CD4-positive, CD25-positive, alpha-beta regulatory T cell (primary cell): ENCODE measurements around the gene DMGDH. TPM values are rescaled to one million over a fixed set of nuclear protein-coding genes. Genes with fewer than 3 reads are reported as not detected.
A peak's percentile ranks its signal among the peaks of the same experiment; 100 is the strongest.

Source experiments
- ATAC-seq, 2 donors: fragments of 150-1000 bp; cut with Tn5 transposase; one replicate each; pipeline ENCODE4 v1.10.0; 2021; ENCODE audit warnings: low read depth in 2 of 2, moderate number of reproducible peaks in 2 of 2, moderate library complexity in 1 of 2
- DNase-seq, 3 donors: peaks; one replicate each; pipeline versions ENCODE4 v3.0.0 to v3.0.0-alpha.2; 2012 to 2022; ENCODE audit warnings: mixed read lengths in 1 of 3
- H3K27ac ChIP-seq: one replicate; pipeline ENCODE4 v1.7.0; 2013; ENCODE audit warnings: mild to moderate bottlenecking, low read length; ENCODE audit not compliant: insufficient read depth, poor library complexity, severe bottlenecking
- H3K27me3 ChIP-seq: one replicate; pipeline ENCODE4 v1.7.0; 2013; ENCODE audit warnings: low read length; ENCODE audit not compliant: control insufficient read depth, insufficient read depth
- H3K36me3 ChIP-seq: one replicate; pipeline ENCODE4 v1.7.0; 2013; ENCODE audit warnings: mild to moderate bottlenecking, low read length, moderate library complexity; ENCODE audit not compliant: control insufficient read depth, insufficient read depth
- H3K4me1 ChIP-seq: 2 replicates; pipeline ENCODE4 v1.7.0; 2013; ENCODE audit warnings: mild to moderate bottlenecking, low read length; ENCODE audit not compliant: insufficient read depth, control insufficient read depth, poor library complexity, severe bottlenecking
- H3K4me3 ChIP-seq: one replicate; pipeline ENCODE4 v1.7.0; 2013; ENCODE audit warnings: low read depth, mild to moderate bottlenecking, low read length, moderate library complexity
- H3K9me3 ChIP-seq, 2 experiments: 1 replicate in 1 of 2; 2 replicates in 1 of 2; pipeline ENCODE4 v1.7.0; 2013; ENCODE audit warnings: low read length in 2 of 2, mild to moderate bottlenecking in 1 of 2, moderate library complexity in 1 of 2; ENCODE audit not compliant: control insufficient read depth in 2 of 2
- H3K27ac Mint-ChIP-seq, 3 donors: one replicate each; pipeline ENCODE4 v1.8.0; 2020 to 2022; ENCODE audit warnings: mild to moderate bottlenecking in 3 of 3, mixed read lengths in 3 of 3, moderate library complexity in 2 of 3
- H3K27me3 Mint-ChIP-seq: one replicate; pipeline ENCODE4 v1.8.0; 2022; ENCODE audit warnings: mild to moderate bottlenecking, mixed read lengths
- H3K36me3 Mint-ChIP-seq: one replicate; pipeline ENCODE4 v1.8.0; 2020; ENCODE audit warnings: mixed read lengths
- H3K4me1 Mint-ChIP-seq, 4 donors: one replicate each; pipeline ENCODE4 v1.8.0; 2020 to 2022; ENCODE audit warnings: mixed read lengths in 4 of 4, mild to moderate bottlenecking in 1 of 4
- H3K4me3 Mint-ChIP-seq, 4 donors: one replicate each; pipeline ENCODE4 v1.8.0; 2020 to 2022; ENCODE audit warnings: mild to moderate bottlenecking in 4 of 4, mixed read lengths in 4 of 4, moderate library complexity in 3 of 4
- H3K9me3 Mint-ChIP-seq, 7 donors: one replicate each; pipeline ENCODE4 v1.8.0; 2020 to 2022; ENCODE audit warnings: mixed read lengths in 7 of 7, mild to moderate bottlenecking in 3 of 7, moderate library complexity in 2 of 7
- polyA plus RNA-seq, 4 donors: library from polyadenylated mRNA; unstranded; fragments of 300-500 nt; fragmentation: Illumina TruSeq; gene quantifications; one replicate each; pipeline ENCODE4 v1.2.3, GENCODE V29; 2021
- total RNA-seq: library from RNA; stranded (reverse); gene quantifications from one replicate; pipeline ENCODE4 v1.2.3, GENCODE V29; 2022

The DMGDH gene
- total and polyA plus RNA-seq, 5 donors from 2014 or later: 0.33 to 1.8 (median 0.80) TPM

- peaks cover 0 to 11% (median 4%) of the 10 kb centered on the region in 4 donors for H3K4me1 Mint-ChIP-seq
- no peak overlapping the region for H3K4me3 Mint-ChIP-seq
- no peak overlapping the region for H3K27ac ChIP-seq
- H3K27me3 Mint-ChIP-seq: no peaks in the 10 kb centered on the region
- H3K4me3 ChIP-seq: no peak overlapping the region
- H3K4me1 ChIP-seq: no peaks in the 10 kb centered on the region
- H3K9me3 Mint-ChIP-seq: no peaks in the 10 kb centered on the region
- no peaks in the 10 kb centered on the region for H3K9me3 ChIP-seq
- H3K36me3 Mint-ChIP-seq: peaks cover 13% of the 10 kb centered on the region
- no peak for DNase-seq
- H3K36me3 ChIP-seq: no peaks in the 10 kb centered on the region
- H3K27ac Mint-ChIP-seq: no peak overlapping the region
- no peaks in the 10 kb centered on the region for H3K27me3 ChIP-seq
- ATAC-seq: no peak
Measured at GRCh38 chr5:78971998-78972397, 97.5 kb downstream of the DMGDH start.

GRCh38 chr5:78968781-78969180 lies 100.7 kb downstream of the DMGDH start:
- Histone ChIP-seq H3K4me1 (no peaks in the 10 kb centered on the region), H3K9me3 (no peaks in the 10 kb centered on the region), H3K36me3 (no peaks in the 10 kb centered on the region), H3K27me3 (no peaks in the 10 kb centered on the region), H3K27ac (no peak overlapping the region), H3K4me3 (no peak overlapping the region)
- ATAC-seq (no peak), DNase-seq (no peak)
- H3K9me3 Mint-ChIP-seq: no peaks in the 10 kb centered on the region
- no peak overlapping the region for H3K4me3 Mint-ChIP-seq
- H3K36me3 Mint-ChIP-seq: peaks cover 25% of the 10 kb centered on the region
- no peaks in the 10 kb centered on the region for H3K27me3 Mint-ChIP-seq
- H3K4me1 Mint-ChIP-seq: peaks cover 0 to 1% (median 0%) of the 10 kb centered on the region in 4 donors
- H3K27ac Mint-ChIP-seq: peak overlapping the region in 1 of 3 donors; percentile 55

GRCh38 chr5:78964889-78965288 lies 104.6 kb downstream of the DMGDH start:
- H3K4me1 ChIP-seq: no peaks in the 10 kb centered on the region
- peaks cover 37% of the 10 kb centered on the region for H3K36me3 Mint-ChIP-seq

GRCh38 chr5:78961743-78962142 lies 107.7 kb downstream of the DMGDH start:
- Mint-ChIP-seq H3K4me1 (no peaks in the 10 kb centered on the region), H3K27me3 (no peaks in the 10 kb centered on the region), H3K27ac (no peak overlapping the region), H3K9me3 (no peaks in the 10 kb centered on the region), H3K4me3 (no peak overlapping the region), H3K36me3 (peaks cover 24% of the 10 kb centered on the region)
- Histone ChIP-seq H3K27me3 (no peaks in the 10 kb centered on the region), H3K27ac (no peak overlapping the region), H3K9me3 (no peaks in the 10 kb centered on the region), H3K4me1 (no peaks in the 10 kb centered on the region), H3K36me3 (peaks cover 16% of the 10 kb centered on the region), H3K4me3 (no peak overlapping the region)
- no peak for DNase-seq
- no peak for ATAC-seq

More at GRCh38 chr5:78964889-78965288, 104.6 kb downstream of the DMGDH start:
- no peaks in the 10 kb centered on the region for H3K9me3 ChIP-seq
- DNase-seq: peak in 1 of 3 donors; percentile 30
- no peak overlapping the region for H3K4me3 Mint-ChIP-seq
- H3K27me3 Mint-ChIP-seq: no peaks in the 10 kb centered on the region
- H3K27ac ChIP-seq: no peak overlapping the region
- ATAC-seq: no peak
- H3K4me1 Mint-ChIP-seq: no peaks in the 10 kb centered on the region
- no peaks in the 10 kb centered on the region for H3K9me3 Mint-ChIP-seq
- H3K27me3 ChIP-seq: no peaks in the 10 kb centered on the region
- no peak overlapping the region for H3K27ac Mint-ChIP-seq
- peaks cover 16% of the 10 kb centered on the region for H3K36me3 ChIP-seq
- no peak overlapping the region for H3K4me3 ChIP-seq

- H3K27ac Mint-ChIP-seq: no peak overlapping the region
- Histone ChIP-seq H3K9me3 (no peaks in the 10 kb centered on the region), H3K4me3 (no peak overlapping the region), H3K36me3 (peaks cover 17% of the 10 kb centered on the region), H3K4me1 (no peaks in the 10 kb centered on the region), H3K27me3 (no peaks in the 10 kb centered on the region), H3K27ac (no peak overlapping the region)
- no peak for DNase-seq
- peaks cover 27% of the 10 kb centered on the region for H3K36me3 Mint-ChIP-seq
- no peaks in the 10 kb centered on the region for H3K27me3 Mint-ChIP-seq
- ATAC-seq: no peak
- no peaks in the 10 kb centered on the region for H3K4me1 Mint-ChIP-seq
- H3K4me3 Mint-ChIP-seq: no peak overlapping the region
- no peaks in the 10 kb centered on the region for H3K9me3 Mint-ChIP-seq
Measured at GRCh38 chr5:78959767-78960166, 109.7 kb downstream of the DMGDH start.

- Mint-ChIP-seq H3K9me3 (no peaks in the 10 kb centered on the region), H3K4me1 (peaks cover 0 to 1% (median 0%) of the 10 kb centered on the region in 4 donors), H3K27me3 (no peaks in the 10 kb centered on the region), H3K27ac (no peak overlapping the region), H3K36me3 (peaks cover 23% of the 10 kb centered on the region), H3K4me3 (no peak overlapping the region)
- Histone ChIP-seq H3K4me3 (no peak overlapping the region), H3K9me3 (no peaks in the 10 kb centered on the region), H3K4me1 (no peaks in the 10 kb centered on the region), H3K27ac (no peak overlapping the region), H3K27me3 (no peaks in the 10 kb centered on the region), H3K36me3 (peaks cover 18% of the 10 kb centered on the region)
- no peak for DNase-seq
- no peak for ATAC-seq
Measured at GRCh38 chr5:78958672-78959445, 110.6 kb downstream of the DMGDH start.

- Mint-ChIP-seq H3K27me3 (no peaks in the 10 kb centered on the region), H3K9me3 (no peaks in the 10 kb centered on the region), H3K4me3 (no peak overlapping the region), H3K4me1 (peaks cover 0 to 12% (median under 1%) of the 10 kb centered on the region in 4 donors), H3K27ac (no peak overlapping the region), H3K36me3 (peaks cover 20% of the 10 kb centered on the region)
- Histone ChIP-seq H3K4me3 (no peak overlapping the region), H3K27me3 (no peaks in the 10 kb centered on the region), H3K4me1 (no peaks in the 10 kb centered on the region), H3K36me3 (peaks cover 5% of the 10 kb centered on the region), H3K27ac (no peak overlapping the region), H3K9me3 (no peaks in the 10 kb centered on the region)
- ATAC-seq: no peak
- no peak for DNase-seq
Measured at GRCh38 chr5:78956901-78957300, 112.6 kb downstream of the DMGDH start.
